Measurements from ENCODE around the gene FRMPD4.

The FRMPD4 gene

GRCh38 chrX:12223650-12224049 lies 85.4 kb downstream of the FRMPD4 start:
- FAIRE-seq, result no peak

DNA sequence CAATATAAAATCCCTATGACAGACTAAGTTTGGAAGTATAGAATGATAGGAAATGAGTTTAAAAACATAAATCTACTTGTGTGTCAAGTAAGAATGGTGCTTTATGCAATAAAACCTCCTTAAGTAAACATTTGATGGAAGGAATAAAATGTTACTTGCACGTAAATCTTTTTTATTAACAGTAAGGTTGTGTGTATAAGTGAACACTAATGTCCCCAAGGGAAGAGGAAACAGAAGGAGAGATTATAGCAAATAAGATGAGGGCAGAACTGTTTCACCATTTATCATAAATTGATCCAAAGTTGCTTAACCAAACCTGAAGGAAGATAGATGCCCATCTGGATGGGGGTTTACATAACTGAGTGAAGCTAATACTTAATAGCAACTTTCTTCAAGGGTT lies 86.8 kb downstream of the FRMPD4 start:
- FAIRE-seq, result no peak

- no peak for FAIRE-seq
Observed at GRCh38 chrX:12227412-12228041, 89.3 kb downstream of the FRMPD4 start.

GRCh38 chrX:12228862-12229261 lies 90.6 kb downstream of the FRMPD4 start:
- FAIRE-seq, result no peak

DNA sequence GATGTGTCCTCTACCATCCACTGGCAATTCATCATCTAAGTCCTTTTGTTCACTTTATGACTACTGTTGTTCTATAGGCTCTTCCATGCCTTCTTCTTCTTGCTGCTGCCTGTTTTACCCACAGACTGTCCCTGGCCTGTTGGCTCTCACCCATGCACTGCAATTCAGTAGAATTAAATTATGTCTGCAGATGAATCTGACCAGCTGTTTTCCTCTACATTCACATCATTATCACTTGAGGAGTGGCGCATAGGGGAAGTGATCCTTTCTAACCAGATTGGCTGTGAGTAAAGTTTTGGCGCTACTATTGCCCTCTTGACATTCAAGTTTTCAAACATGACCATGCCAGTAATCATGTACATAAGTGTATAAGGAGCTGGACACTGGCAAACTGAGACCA lies 91.7 kb downstream of the FRMPD4 start:
- FAIRE-seq, result no peak

DNA sequence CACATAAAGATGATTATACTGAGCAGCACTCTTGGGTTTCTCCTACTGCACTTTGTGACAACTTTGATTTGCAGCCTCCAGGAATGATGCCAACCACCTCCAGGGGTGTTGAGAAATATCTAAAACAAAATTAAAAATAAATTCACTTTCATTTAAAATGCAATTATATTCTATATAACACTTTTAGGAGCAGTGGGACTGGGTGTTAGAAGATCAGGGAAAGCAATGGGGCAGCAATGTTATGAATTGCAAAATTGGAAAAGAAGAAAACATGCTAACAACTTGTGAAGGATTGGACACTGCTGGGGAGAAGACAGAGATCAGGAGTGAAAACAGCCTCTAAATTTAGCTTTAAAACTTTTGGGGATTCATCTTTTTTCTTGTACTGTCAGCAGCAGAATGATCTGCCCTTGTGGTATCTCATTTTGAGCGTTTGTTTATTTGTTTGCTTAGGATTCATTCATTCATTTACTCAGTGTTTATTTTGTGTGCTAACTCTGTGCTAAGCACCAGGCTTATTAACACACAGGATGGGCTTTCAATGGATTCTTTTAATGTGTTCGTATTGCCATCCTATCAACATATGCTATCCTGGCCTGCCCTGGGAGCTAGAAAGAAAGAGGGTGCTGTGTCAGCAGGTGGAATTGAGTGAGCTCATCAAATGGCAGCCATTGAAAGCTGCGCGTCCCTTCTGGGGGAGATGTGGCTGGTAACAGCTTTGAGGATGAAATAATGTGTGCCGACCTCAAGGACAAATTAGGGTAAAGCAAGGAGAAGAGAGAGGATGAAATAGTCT lies 96.5 kb downstream of the FRMPD4 start:
- FAIRE-seq, result no peak

DNA sequence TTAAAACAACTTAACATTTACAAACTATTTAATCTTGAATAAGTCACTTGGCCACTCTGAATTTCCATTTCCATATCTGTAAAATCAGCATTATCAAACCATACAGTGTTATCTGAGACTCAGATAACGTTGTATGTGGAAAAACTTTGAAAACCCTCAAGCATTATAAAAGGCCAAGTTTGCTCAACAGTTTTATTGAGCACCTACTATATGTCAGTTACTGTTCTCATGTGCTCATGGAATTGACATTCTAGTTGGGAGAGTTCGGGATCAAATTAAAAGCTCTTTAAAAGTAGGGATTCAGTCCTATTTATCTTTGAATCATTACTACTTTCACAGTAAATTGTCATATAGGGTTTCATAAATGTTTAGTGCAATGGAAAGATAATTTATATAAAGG lies 97.9 kb downstream of the FRMPD4 start:
- FAIRE-seq, result no peak

DNA sequence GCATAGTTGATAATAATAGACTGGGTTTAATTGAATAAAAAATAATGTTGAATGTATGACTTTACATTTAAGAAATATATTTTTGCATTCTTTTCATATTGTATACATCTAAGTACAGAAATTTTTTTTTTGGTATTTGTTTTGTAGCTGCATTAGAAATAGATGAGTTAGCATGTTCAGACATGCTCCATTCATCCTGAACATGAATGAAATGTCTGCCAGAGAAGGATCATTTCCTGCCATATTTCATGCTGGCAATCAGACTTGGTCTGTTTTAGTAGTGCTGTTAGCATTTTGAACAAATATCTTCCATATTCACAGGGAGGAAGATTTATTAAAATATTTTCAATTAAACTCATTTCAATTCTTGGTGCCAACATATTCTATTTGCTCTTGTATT lies 98.9 kb downstream of the FRMPD4 start:
- FAIRE-seq, result no peak

DNA sequence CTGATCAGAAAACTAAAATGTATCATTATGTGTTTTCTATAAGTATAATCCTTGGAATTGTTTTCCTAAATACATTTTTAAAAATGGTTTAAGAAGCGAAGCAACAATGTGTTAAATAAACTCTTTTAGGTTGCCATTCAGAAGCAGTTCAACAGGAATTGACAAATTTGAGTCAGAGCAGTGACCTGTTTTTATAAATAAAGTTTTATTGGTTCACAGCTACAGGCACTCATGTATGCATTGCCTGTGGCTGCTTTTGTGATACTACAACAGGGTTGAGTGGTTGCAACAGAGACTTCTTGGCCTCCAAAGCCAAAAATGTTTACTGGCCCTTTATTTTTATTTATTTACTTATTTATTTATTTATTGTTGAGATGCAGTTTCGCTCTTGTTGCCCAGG lies 99.5 kb downstream of the FRMPD4 start:
- no peak for FAIRE-seq

DNA sequence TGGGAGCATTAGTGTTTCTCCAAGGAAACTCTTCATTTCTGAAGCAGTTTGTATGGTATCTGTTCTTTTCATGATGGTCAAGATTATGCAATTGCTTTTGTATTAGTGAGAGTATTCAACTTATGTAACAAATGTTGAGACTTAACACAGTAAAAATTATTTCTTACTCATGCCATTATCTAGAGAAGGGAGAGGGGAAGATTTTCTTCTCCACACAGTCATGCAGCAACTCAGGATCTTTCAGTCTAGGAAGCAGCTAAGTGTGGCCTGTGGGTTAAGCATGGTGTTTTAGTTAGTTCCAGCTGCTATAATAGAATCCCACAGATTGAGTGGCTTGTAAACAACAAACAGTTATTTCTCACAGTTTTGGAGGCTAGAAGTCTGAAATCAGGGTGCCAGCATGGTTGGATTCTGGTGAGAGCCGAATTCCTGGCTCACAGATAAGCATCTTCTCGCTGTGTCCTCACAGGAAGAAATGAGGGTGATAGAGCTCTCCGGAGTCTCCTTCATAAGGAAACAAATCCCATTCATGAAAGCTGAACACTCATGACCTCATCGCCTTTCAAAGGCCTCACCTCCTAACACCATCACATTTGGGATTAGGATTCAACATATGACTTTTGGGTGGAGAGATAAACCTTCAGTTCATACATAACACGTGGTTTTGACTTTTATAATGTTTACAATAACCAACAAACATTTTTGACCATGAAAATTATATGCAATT lies 101.2 kb downstream of the FRMPD4 start:
- FAIRE-seq, result no peak

DNA sequence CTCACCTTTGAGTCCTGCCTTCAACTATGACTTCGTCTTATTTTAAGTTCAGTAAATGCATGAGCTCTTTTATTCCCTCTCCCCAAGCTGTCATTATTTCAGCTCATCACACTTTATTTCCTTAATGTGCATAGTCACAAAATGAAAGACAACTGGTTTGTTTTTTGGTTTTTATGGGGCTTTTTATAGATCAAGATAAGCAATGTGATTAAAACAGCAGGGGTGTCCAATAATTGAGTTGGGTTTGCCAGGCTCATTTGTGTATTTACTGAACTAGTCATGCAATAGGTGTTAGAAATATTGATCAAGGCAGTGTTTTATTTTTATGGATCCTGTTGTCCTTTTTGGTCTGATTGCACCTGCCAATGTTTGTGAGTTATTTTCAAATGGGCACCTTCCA lies 102.2 kb downstream of the FRMPD4 start:
- FAIRE-seq, result no peak

- no peak for FAIRE-seq
Observed at GRCh38 chrX:12241026-12241425, 102.8 kb downstream of the FRMPD4 start.

DNA sequence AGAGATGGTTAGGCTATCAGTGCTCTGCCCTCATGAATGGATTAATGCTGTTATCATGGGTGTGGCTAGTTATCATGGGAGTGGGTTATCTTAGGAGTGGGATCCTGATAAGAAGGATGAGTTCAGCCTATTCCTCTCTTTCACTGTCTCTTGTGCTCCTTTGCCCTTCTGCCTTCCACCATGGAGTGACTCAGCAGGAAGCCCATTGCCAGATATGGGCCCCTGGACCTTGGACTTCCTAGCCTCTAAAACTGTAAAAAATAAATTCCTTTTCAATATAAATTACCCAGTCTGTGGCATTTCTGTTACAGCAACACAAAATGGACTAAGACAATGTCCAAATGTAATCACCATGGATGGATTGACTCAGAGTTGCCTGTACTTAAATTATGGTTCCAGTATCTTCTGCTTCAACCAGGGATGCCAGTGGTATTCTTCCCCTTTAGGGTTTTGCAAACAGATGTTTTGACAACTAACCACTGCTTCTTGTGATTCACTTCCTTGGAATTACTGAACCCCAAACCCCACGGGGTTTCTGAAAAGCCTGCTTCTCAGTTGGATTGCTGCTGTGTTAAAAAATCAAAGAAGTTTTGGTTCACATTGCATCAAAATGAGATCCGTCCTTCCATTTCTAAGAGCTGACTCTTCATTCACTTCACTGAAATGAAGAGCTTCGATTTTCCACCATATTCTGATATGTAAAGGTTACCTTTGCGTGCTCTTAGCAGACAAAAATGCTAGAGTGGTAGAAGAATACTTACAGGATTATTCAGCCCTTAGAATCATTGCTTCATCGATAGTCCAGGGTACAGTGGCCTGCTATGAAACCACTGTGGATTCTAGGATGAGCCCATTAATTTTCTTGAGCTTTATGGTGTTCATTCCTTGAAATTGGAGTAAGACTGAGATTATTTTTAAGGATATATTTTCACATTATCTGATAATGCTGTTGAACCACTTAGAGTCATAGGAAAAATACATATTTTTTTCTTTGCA lies 107.7 kb downstream of the FRMPD4 start:
- FAIRE-seq, result no peak

DNA sequence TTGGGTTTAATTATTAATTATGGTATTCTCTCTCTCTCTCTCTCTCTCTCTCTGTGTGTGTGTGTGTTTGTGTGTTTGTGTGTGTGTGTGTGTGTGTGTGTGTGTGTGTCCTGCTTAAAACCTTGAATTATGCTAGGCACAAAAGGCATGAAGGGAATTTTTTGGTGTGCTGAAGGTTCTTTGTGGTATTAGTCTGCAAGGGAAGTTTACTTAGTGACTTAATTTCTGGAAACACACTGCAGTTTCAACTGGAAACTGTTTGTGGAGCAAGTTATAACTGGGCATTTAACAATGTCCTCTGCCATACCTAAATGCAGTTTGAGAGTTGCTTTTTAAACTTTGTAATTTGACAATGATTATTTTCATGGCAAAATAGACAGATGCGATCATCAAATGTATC lies 111.7 kb downstream of the FRMPD4 start:
- FAIRE-seq, result no peak

DNA sequence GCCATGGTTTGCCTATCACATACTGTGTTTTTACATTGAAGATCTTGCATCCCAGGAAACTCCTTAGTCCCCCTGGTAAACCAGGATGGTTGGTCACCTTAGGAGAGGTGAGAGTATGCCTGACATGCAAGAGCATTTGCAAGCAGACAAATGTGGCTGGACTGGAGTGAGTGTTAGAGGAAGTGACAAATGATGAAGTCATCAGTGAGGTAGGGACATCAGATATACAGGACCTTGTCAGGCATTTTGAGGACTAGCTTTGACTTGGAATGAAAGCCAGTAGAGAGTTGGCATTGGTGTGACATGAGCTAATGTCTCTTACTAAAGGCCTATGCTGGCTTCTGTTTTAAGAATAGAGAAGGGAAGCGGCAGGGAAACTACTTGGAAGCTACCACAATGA lies 124.9 kb downstream of the FRMPD4 start:
- no peak for FAIRE-seq

- no peak for FAIRE-seq
Observed at GRCh38 chrX:12269484-12269883, 131.2 kb downstream of the FRMPD4 start.

DNA sequence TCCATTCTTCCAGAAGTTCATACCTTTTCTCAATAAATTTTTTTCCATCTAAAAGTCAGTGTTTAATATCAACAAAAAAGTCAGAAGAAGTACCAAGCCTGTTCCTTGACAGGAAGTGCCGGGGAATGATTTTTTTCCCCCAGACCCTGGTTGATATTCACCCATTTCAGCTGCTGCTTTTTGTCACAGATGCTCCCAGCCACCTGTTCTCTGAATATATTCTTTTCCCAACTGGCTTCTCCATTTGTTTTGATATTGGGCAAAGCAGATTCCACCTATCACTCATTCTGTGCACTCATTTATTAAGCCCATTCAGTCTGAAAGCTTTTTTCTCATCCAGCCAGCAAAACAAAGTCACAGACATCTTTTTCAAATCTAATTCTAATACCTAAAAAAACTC lies 139.9 kb downstream of the FRMPD4 start:
- FAIRE-seq, result no peak

GRCh38 chrX:12282991-12283390 lies 144.7 kb downstream of the FRMPD4 start:
- no peak for FAIRE-seq

DNA sequence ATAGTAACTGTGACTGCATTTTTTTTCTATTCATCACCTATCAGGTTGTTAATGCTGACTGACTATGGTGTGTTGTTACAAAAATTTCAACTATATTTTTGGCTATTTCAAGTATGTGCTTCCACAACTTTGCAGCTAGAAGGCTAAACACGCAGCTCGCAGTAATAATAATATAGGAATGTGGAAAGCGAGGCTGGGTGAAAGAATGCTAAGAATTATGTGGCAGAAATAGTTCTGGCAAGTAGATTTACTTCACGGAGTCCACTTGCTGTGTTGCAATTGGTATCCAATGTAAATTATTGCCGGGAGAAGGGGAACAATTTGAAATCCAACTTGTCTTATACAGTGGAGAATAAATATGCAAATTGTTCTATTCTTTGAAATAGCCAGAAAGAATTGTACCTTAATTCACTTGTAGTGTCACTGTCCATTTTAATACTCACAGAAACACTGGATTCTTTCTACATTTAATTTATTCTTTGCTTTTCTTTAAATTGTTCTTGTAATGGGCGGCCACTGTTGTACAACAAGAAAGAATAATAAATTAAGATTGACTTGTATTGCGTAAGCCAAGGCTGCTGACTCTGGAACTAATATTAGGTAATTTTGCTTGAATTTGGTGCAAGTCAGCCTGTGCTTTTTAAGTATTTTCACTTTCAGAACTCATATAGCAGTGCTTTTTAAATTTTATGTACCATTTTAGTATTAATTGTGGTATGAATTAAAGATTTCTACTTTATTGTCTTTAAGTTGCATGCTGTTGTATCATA lies 154.9 kb downstream of the FRMPD4 start:
- no peak for FAIRE-seq

GRCh38 chrX:12297353-12297752 lies 159.1 kb downstream of the FRMPD4 start:
- no peak for FAIRE-seq

DNA sequence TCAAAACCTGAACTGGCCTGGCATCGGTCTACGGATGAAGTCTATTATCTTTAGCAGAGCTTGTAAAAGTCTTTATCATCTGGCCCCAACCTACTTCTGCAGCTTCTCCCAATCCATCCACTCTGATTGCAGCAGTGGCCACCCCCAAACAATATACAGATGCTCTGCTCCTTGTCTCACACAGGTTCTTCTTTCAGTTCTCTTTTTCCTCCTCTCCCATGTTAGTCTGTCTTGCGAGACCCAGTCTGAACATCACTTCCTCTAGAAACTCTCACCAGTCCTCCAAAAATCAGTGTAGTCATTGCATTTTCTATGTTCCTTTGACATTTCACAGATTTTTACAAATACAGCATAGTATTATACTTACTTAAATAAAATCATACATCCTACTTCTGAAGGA lies 163.0 kb downstream of the FRMPD4 start:
- FAIRE-seq, result no peak

DNA sequence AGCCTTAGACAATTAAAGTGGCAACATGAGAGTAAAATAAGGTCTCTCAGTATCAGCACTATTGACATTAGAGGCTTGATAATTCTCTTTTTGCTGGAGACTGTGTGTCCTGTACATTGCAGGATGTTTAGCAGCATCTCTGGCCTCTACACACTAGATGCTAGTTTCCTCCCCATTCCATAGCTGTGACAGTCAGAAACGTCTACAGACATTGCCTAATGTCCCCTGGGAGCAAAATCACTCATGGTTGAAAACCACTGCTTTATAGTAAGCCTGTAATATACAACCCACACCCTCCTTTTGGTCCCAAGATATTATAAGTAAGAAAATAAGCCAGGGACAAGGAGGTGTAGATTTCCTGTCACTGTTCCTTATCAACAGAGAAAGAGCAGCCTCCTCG lies 166.0 kb downstream of the FRMPD4 start:
- FAIRE-seq, result no peak

All from A204.1 (cell line).